A549 (cell line): ENCODE results near the gene EFCAB8. TPM values are rescaled to one million over a fixed set of nuclear protein-coding genes. Genes with fewer than 3 reads are reported as not detected.

Experiments used
- ATAC-seq, 2 experiments: fragments of 200-7000 bp in 1 of 2; fragments of >200 bp in 1 of 2; cut with Nextera tagmentation in 1 of 2; cut with Tn5 transposase in 1 of 2; 3 replicates each; pipeline versions ENCODE4 v1.8.0 to v1.9.1; 2018 to 2020; ENCODE audit warnings: mild to moderate bottlenecking in 1 of 2, moderate library complexity in 1 of 2
- CTCF ChIA-PET: fragments of 300-600 bp; sonication (Branson Sonifier 250); formaldehyde crosslinking; extraction: SDS; loops from one replicate; lab custom pipeline; 2021; ENCODE audit warnings: antibody characterized with exemption, inconsistent platforms; lab: Yijun Ruan, JAX
- POLR2A ChIA-PET: fragments of 350-600 bp; formaldehyde crosslinking; extraction: SDS; loops from one replicate; lab custom pipeline; 2021; ENCODE audit warnings: antibody characterized with exemption, inconsistent platforms; lab: Yijun Ruan, JAX
- DNase-seq, 2 experiments: peaks; one replicate each; pipeline versions ENCODE4 v3.0.0 to v3.0.0-alpha.2; 2011 to 2016; ENCODE audit warnings: low read depth in 1 of 2, low spot score in 1 of 2
- FAIRE-seq: peaks from 2 replicates; lab custom pipeline; 2011; peaks lifted over from hg19 to GRCh38; lab: Jason Lieb, UNC
- H3K27ac ChIP-seq, 2 experiments: fragments of >200 bp; sonication (Bioruptor Twin); formaldehyde crosslinking; 3 replicates each; pipeline ENCODE4 v1.5.1; 2016 to 2017
- H3K4me1 ChIP-seq: fragments of >200 bp; sonication (Bioruptor Twin); formaldehyde crosslinking; 3 replicates; pipeline ENCODE4 v1.6.1; 2016
- H3K4me2 ChIP-seq: fragments of >200 bp; sonication (Bioruptor Twin); formaldehyde crosslinking; 3 replicates; pipeline ENCODE4 v1.6.1; 2016
- H3K4me3 ChIP-seq: fragments of >200 bp; sonication (Bioruptor Twin); formaldehyde crosslinking; 3 replicates; pipeline ENCODE4 v1.5.1; 2016
- H3K9me3 ChIP-seq: fragments of >200 bp; sonication (Bioruptor Twin); formaldehyde crosslinking; 3 replicates; pipeline ENCODE4 v1.6.1; 2016
- BHLHE40 ChIP-seq: IDR thresholded peaks from 2 replicates; pipeline ENCODE4 v1.6.1; 2012; ENCODE audit warnings: low read depth, low read length, inconsistent platforms
- CEBPB ChIP-seq, 2 experiments: fragments of >200 bp in 1 of 2; sonication (Bioruptor Twin) in 1 of 2; formaldehyde crosslinking in 1 of 2; IDR thresholded peaks; 2 replicates each; pipeline ENCODE4 v1.6.1; 2012 to 2016
- CHD2 ChIP-seq: fragments of 150-350 bp; IDR thresholded peaks from 2 replicates; pipeline ENCODE4 v1.6.1; 2014; ENCODE audit warnings: low read length; ENCODE audit not compliant: partially characterized antibody
- ELK1 ChIP-seq: fragments of 150-350 bp; IDR thresholded peaks from 2 replicates; pipeline ENCODE4 v1.6.1; 2014; ENCODE audit warnings: low read depth, mild to moderate bottlenecking, low read length
- ESRRA ChIP-seq: fragments of 150-350 bp; IDR thresholded peaks from 2 replicates; pipeline ENCODE4 v1.6.1; 2014; ENCODE audit warnings: mild to moderate bottlenecking, low read length, borderline replicate concordance
- FOSB ChIP-seq: fragments of 250-450 bp; sonication (Bioruptor Pico); IDR thresholded peaks from 2 replicates; pipeline ENCODE4 v1.5.0; 2020; ENCODE audit warnings: mild to moderate bottlenecking, moderate library complexity
- FOSL2 ChIP-seq, 2 experiments: fragments of 450-650 bp in 1 of 2; fragments of >200 bp in 1 of 2; sonication (Bioruptor Twin) in 1 of 2; formaldehyde crosslinking; IDR thresholded peaks; 2 replicates each; pipeline versions ENCODE4 v1.5.0 to v1.6.1; 2016 to 2020; ENCODE audit warnings: mild to moderate bottlenecking in 1 of 2, moderate library complexity in 1 of 2
- FOXS1 ChIP-seq: fragments of 250-450 bp; sonication (Bioruptor Pico); IDR thresholded peaks from 2 replicates; pipeline ENCODE4 v1.5.0; 2020; ENCODE audit warnings: mild to moderate bottlenecking, moderate library complexity
- JUN ChIP-seq, 2 experiments: fragments of >200 bp; sonication (Bioruptor Twin); formaldehyde crosslinking; IDR thresholded peaks; 2 replicates in 1 of 2; 3 replicates in 1 of 2; pipeline ENCODE4 v1.6.1; 2016 to 2017
- MAZ ChIP-seq: fragments of 150-350 bp; IDR thresholded peaks from 2 replicates; pipeline ENCODE4 v1.6.1; 2014; ENCODE audit warnings: antibody characterized with exemption, low read depth, low read length, borderline replicate concordance
- NFE2L2 ChIP-seq: fragments of 150-350 bp; conservative IDR thresholded peaks from 2 replicates; pipeline ENCODE4 v1.6.1; 2014; ENCODE audit warnings: low read length
- NR3C1 ChIP-seq: fragments of >200 bp; sonication (Bioruptor Twin); formaldehyde crosslinking; IDR thresholded peaks from 3 replicates; pipeline ENCODE4 v1.6.1; 2017
- RAD21 ChIP-seq, 2 experiments: fragments of >200 bp in 1 of 2; sonication (Bioruptor Twin) in 1 of 2; formaldehyde crosslinking in 1 of 2; IDR thresholded peaks in 1 of 2; conservative IDR thresholded peaks in 1 of 2; 2 replicates in 1 of 2; 3 replicates in 1 of 2; pipeline ENCODE4 v1.6.1; 2012 to 2018; ENCODE audit warnings: inconsistent platforms in 1 of 2
- REST ChIP-seq: fragments of 200-600 bp; sonication (generic); IDR thresholded peaks from 2 replicates; pipeline ENCODE4 v1.6.1; 2016; ENCODE audit warnings: antibody characterized with exemption, mild to moderate bottlenecking, moderate library complexity
- SMC3 ChIP-seq: fragments of >200 bp; sonication (Bioruptor Twin); formaldehyde crosslinking; IDR thresholded peaks from 3 replicates; pipeline ENCODE4 v1.6.1; 2018; ENCODE audit warnings: inconsistent platforms
- TFCP2L1 ChIP-seq: fragments of 250-450 bp; sonication (Bioruptor Pico); IDR thresholded peaks from 2 replicates; pipeline ENCODE4 v1.5.0; 2021; ENCODE audit warnings: mild to moderate bottlenecking
- TP53 ChIP-seq: fragments of 250-450 bp; sonication (Bioruptor Pico); IDR thresholded peaks from 2 replicates; pipeline ENCODE4 v1.5.0; 2021; ENCODE audit warnings: mild to moderate bottlenecking, moderate library complexity
- ZC3H11A ChIP-seq: fragments of 450-650 bp; IDR thresholded peaks from 2 replicates; pipeline ENCODE4 v1.6.1; 2014; ENCODE audit warnings: antibody characterized with exemption, mild to moderate bottlenecking
- ZNF302 ChIP-seq: fragments of 250-450 bp; sonication (Bioruptor Pico); IDR thresholded peaks from 2 replicates; pipeline ENCODE4 v1.9.0; 2021; ENCODE audit warnings: inconsistent platforms, mild to moderate bottlenecking, moderate library complexity
- WGBS: methylation state at CpG from one replicate; pipeline ENCODE4 v1.1.6; 2017; ENCODE audit errors: missing lambda C conversion rate; 5-methylcytosine and 5-hydroxymethylcytosine counted together
- polyA plus RNA-seq, 4 experiments: library from polyadenylated mRNA; depleted of rRNA in 3 of 4; stranded (reverse); fragments of >200 nt; fragmentation: RNase III in 1 of 4; extraction: RNeasy Plus Mini Kit Qiagen cat#74134 plus additional on column Dnase treatment in 1 of 4; gene quantifications; 2 replicates in 3 of 4; 3 replicates in 1 of 4; pipeline ENCODE4 v1.2.3, GENCODE V29; 2011 to 2017
- TF ChIP-seq, protein P1 (sequence below): fragments of >200 bp; sonication (Bioruptor Twin); formaldehyde crosslinking; IDR thresholded peaks from 2 replicates; pipeline ENCODE4 v1.6.1; 2016

EFCAB8 gene
- polyA plus RNA-seq, 2 of the 4 experiments (the other 2 are of a cell fraction): not detected

GRCh38 chr20:32925481-32926196 is 66.9 kb downstream of the EFCAB8 start:
- no peaks in the 10 kb centered on the region for H3K4me1 ChIP-seq
- H3K9me3 ChIP-seq: no peaks in the 10 kb centered on the region
- FAIRE-seq (no peak), ATAC-seq (no peak), DNase-seq (no peak)
- H3K27ac ChIP-seq: no peak overlapping the region
- no peak overlapping the region for H3K4me2 ChIP-seq
- ChIA-PET CTCF (no interaction called here), POLR2A (no interaction called here)
- H3K4me3 ChIP-seq: no peak overlapping the region
- no peak for TF ChIP-seq TFCP2L1 (CRISPR knock-in tag)
- TF ChIP-seq BHLHE40: no peak
- no peak for TF ChIP-seq TP53 (CRISPR knock-in tag)
- TF ChIP-seq ESRRA: no peak
- no peak for TF ChIP-seq ZNF302 (CRISPR knock-in tag)
- no peak for TF ChIP-seq CEBPB (IDR thresholded peaks at IDR 0.05)
- 58% methylated on average over 17 of the region's 17 CpGs for WGBS

- H3K4me2 ChIP-seq: no peak overlapping the region
- 33% methylated on average over 3 of the region's 3 CpGs for WGBS
- ChIA-PET CTCF (interaction anchor here (1.2 to 3.1 kb wide), 2 partner anchors 27 to 166 kb away, joined by 4 to 7 read pairs; no protein-coding TSS in a partner anchor), POLR2A (no interaction called here)
- H3K27ac ChIP-seq: no peak overlapping the region
- ATAC-seq: no peak
- FAIRE-seq: no peak
- DNase-seq: no peak
- no peaks in the 10 kb centered on the region for H3K9me3 ChIP-seq
- TF ChIP-seq NFE2L2 (no peak), MAZ (no peak), REST (no peak), FOSL2 (IDR thresholded peaks at IDR 0.05) (no peak), FOSL2 (CRISPR knock-in tag; IDR thresholded peaks at IDR 0.05) (no peak), CHD2 (no peak), ESRRA (no peak), CEBPB (IDR thresholded peaks at IDR 0.05) (no peak), JUN (IDR thresholded peaks at IDR 0.05) (no peak), FOXS1 (CRISPR knock-in tag) (no peak), FOSB (CRISPR knock-in tag) (no peak), NR3C1 (no peak), ELK1 (no peak), ZC3H11A (no peak)
- H3K4me1 ChIP-seq: no peaks in the 10 kb centered on the region
- H3K4me3 ChIP-seq: no peak overlapping the region
Observed at GRCh38 chr20:32929162-32929561, 70.4 kb downstream of the EFCAB8 start.

DNA sequence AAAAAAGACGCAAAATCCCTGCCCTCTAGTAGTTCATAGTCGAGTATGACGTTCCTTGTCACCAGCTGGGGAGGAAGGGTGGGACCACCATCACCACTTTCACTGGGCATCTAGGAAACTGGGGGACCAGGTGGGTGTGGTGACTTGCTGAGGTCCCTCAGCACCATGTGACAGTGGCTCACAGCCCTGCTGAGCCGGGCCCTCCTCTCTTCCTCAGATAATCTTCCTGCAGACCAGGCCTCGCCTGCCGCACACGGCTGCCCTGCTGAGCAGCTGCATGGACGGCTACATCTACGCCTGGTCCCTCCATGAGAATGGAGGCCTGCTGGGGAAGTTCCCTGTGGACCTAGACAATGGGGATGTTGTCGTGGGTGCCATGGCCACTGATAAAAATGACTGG is 71.5 kb downstream of the EFCAB8 start:
- no peak overlapping the region for H3K4me3 ChIP-seq
- ChIA-PET POLR2A (no interaction called here), CTCF (interaction anchor here (1.2 to 3.1 kb wide), 2 partner anchors 28 to 165 kb away, joined by 4 to 7 read pairs; no protein-coding TSS in a partner anchor)
- WGBS: 50% methylated on average over 10 of the region's 10 CpGs
- FAIRE-seq (no peak), ATAC-seq (no peak), DNase-seq (no peak)
- H3K4me2 ChIP-seq: no peak overlapping the region
- no peaks in the 10 kb centered on the region for H3K4me1 ChIP-seq
- no peak for TF ChIP-seq RAD21 (conservative IDR thresholded peaks at IDR 0.05 in 1 of 2, IDR thresholded peaks at IDR 0.05 in 1 of 2)
- TF ChIP-seq, protein P1, sequence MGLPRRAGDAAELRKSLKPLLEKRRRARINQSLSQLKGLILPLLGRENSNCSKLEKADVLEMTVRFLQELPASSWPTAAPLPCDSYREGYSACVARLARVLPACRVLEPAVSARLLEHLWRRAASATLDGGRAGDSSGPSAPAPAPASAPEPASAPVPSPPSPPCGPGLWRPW: no peak
- no peak for TF ChIP-seq SMC3
- H3K9me3 ChIP-seq: no peaks in the 10 kb centered on the region
- H3K27ac ChIP-seq: no peak overlapping the region
